Mesodermal cell (in vitro differentiated cells): ENCODE data around the gene ALG13.
"Not testable (repeated sequence)": the region's sequence is repeated elsewhere in the genome, so short reads cannot be mapped to it uniquely, and the experiment has no call there.

Source experiments
- H3K27ac ChIP-seq: 2 replicates; pipeline ENCODE4 v1.7.0; 2013; ENCODE audit warnings: mild to moderate bottlenecking, low read depth, low read length, moderate library complexity; ENCODE audit not compliant: severe bottlenecking
- H3K36me3 ChIP-seq: 2 replicates; pipeline ENCODE4 v1.7.1; 2013; ENCODE audit warnings: mild to moderate bottlenecking, low read length, moderate library complexity; ENCODE audit not compliant: control insufficient read depth, insufficient read depth
- H3K4me1 ChIP-seq: one replicate; pipeline ENCODE4 v1.7.1; 2013; ENCODE audit warnings: mild to moderate bottlenecking, low read length; ENCODE audit not compliant: insufficient read depth, control insufficient read depth, poor library complexity, severe bottlenecking
- H3K4me3 ChIP-seq: 2 replicates; pipeline ENCODE4 v1.7.0; 2013; ENCODE audit warnings: low read length, control low read depth, mild to moderate bottlenecking; ENCODE audit not compliant: insufficient read depth, poor library complexity, severe bottlenecking; ENCODE audit errors: extremely low read depth
- H3K9me3 ChIP-seq: 2 replicates; pipeline ENCODE4 v1.7.1; 2013; ENCODE audit warnings: mild to moderate bottlenecking, low read length, moderate library complexity; ENCODE audit not compliant: control insufficient read depth
- WGBS, 2 experiments: methylation state at CpG; one replicate each; pipeline ENCODE4 v1.1.5; 2013; ENCODE audit warnings: missing lambda C conversion rate in 2 of 2; ENCODE audit not compliant: insufficient coverage in 2 of 2; 5-methylcytosine and 5-hydroxymethylcytosine counted together

The ALG13 gene

GRCh38 chrX:111759686-111760085 lies 78.7 kb downstream of the ALG13 start:
- no CpG with 5 or more reads among the region's 2 CpGs for WGBS, 2 experiments

DNA sequence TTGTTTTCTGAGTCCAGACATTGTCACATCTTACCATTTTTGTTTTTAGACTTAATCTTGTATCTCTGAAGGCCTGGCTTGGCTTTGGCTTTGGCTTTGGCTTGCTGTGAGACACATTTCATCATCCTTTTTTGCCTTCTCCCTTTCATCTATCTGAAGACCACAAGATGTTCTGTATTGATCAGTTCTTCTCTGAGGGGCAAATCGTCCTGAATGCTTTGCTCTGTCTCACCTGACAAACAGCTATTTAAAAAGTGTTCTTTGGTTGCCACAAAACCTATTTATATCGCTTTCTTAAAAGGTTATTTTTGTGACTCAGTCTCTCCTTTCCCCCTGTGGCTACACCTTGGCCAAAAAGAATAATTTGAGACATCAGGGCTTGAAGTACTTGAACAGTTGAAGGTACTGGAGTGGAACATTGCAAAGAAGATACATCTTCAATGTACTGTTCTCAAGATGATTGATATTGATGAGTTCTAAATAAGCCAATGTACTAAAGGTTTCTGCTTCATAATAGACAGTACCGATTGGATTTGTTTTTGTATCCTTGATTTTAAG lies 80.7 kb downstream of the ALG13 start:
- no peak overlapping the region for H3K27ac ChIP-seq

More at GRCh38 chrX:111759686-111760085, 78.7 kb downstream of the ALG13 start:
- H3K9me3 ChIP-seq, result no peaks in the 10 kb centered on the region
- H3K36me3 ChIP-seq, result peaks cover 4% of the 10 kb centered on the region
- no peaks in the 10 kb centered on the region for H3K4me1 ChIP-seq
- no peak overlapping the region for H3K4me3 ChIP-seq
- H3K27ac ChIP-seq, result no peak overlapping the region

GRCh38 chrX:111778591-111778990 lies 97.6 kb downstream of the ALG13 start:
- Histone ChIP-seq H3K36me3 (no peaks in the 10 kb centered on the region), H3K9me3 (no peaks in the 10 kb centered on the region), H3K4me1 (no peaks in the 10 kb centered on the region), H3K4me3 (no peak overlapping the region), H3K27ac (no peak overlapping the region)
- no CpG with 5 or more reads among the region's 1 CpG for WGBS, 2 experiments

More for the DNA sequence above, 80.7 kb downstream of the ALG13 start:
- no peaks in the 10 kb centered on the region for H3K4me1 ChIP-seq
- WGBS, 2 experiments, result 60% methylated on average over 1 of the region's 3 CpGs; no CpG with 5 or more reads in 1 of the 2 experiments
- H3K4me3 ChIP-seq, result no peak overlapping the region
- H3K36me3 ChIP-seq, result peaks cover 9% of the 10 kb centered on the region
- H3K9me3 ChIP-seq, result no peaks in the 10 kb centered on the region

GRCh38 chrX:111779582-111779981 lies 98.6 kb downstream of the ALG13 start:
- no peak overlapping the region for H3K4me3 ChIP-seq
- no peak overlapping the region for H3K27ac ChIP-seq
- no peaks in the 10 kb centered on the region for H3K4me1 ChIP-seq
- no peaks in the 10 kb centered on the region for H3K9me3 ChIP-seq
- H3K36me3 ChIP-seq, result no peaks in the 10 kb centered on the region

DNA sequence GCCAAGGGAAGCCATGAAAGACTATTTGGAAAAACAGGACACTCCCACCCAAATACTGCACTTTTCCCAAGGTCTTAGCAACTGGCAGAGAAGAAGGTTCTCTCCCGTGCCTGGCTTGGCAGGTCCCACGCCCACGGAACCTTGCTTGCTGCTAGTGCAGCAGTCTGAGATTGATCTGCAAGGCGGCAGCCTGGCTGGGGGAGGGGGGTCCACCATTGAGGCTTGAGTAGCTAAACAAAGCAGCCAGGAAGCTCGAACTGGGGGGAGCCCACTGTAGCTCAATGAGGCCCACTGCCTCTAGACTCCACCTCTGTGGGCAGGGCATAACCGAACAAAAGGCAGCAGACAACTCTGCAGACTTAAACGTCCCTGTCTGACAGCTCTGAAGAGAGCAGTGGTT lies 103.7 kb downstream of the ALG13 start:
- Histone ChIP-seq H3K27ac (no peak overlapping the region), H3K9me3 (no peaks in the 10 kb centered on the region), H3K4me1 (no peaks in the 10 kb centered on the region), H3K36me3 (no peaks in the 10 kb centered on the region), H3K4me3 (no peak overlapping the region)
- WGBS, 2 experiments, result no CpG with 5 or more reads among the region's 7 CpGs

DNA sequence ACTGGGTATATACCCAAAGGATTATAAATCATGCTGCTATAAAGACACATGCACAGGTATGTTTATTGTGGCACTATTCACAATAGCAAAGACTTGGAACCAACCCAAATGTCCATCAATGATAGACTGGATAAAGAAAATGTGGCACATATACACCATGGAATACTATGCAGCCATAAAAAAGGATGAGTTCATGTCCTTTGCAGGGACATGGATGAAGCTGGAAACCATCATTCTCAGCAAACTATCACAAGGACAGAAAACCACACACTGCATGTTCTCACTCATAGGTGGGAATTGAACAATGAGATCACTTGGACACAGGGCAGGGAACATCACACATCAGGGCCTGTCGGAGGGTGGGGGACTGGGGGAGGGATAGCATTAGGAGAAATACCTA lies 109.1 kb downstream of the ALG13 start:
- WGBS, 2 experiments, result no CpG with 5 or more reads among the region's 1 CpG
- not testable (repeated sequence) for H3K4me1 ChIP-seq, H3K4me3 ChIP-seq, H3K36me3 ChIP-seq, H3K9me3 ChIP-seq, H3K27ac ChIP-seq
